ENCODE data around the gene EXOC2.
"Not testable (repeated sequence)": the region's sequence is repeated elsewhere in the genome, so short reads cannot be mapped to it uniquely, and the experiment has no call there.

EXOC2 gene

DNA sequence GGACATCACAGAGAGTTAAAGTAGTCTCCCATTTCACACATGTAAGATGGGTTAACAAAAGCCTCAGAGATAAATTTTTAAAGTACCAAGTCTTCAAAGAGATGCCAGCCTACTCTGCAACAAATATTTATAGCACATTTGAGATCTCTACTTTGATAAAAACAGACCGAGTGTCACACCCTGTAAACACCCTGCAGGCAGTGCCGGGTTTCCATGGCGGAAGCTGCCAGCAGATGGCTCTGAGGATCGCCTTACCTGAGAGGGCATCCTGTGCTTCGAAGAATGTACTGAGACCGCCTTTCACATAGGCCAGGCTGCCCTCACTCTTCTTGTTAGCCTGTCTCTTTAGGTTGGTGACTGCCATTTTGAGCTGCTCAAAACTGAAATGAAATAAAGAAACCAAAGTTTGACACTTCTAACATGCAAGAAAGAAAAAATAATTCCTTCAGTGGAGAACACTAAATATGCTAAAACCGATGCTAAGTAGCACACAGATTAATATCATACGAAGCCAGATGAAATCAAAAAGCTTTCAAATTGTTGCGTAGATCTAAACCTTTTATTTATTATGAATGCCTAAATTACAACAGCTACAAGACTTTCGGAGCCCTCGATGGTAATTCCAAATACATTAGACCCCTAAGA is 75.4 kb downstream of the EXOC2 start:
- DNase-seq (ENCODE audit: insufficient read length) = no peak
- FAIRE-seq = no peak

DNA sequence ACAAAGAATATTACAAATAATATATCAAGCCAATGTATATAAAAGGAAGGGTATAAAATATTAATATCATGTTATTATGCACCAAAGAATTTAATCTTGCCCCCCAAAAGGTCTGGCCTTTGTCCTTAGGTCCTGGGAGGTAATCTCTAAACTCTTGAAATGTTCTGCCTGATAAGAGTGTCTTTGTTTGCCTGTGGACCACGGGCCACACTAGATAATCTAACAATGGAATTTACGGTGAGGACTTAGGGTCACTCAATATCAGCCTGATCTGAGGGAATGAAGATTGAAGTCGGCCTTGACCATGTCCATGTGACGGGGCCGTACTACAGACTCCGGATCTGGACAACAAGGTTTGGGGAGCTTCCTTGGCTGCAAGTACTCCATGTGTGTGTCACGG is 79.0 kb downstream of the EXOC2 start:
- no peak for DNase-seq (ENCODE audit: insufficient read length)
- TF ChIP-seq POLR2AphosphoS5 (IDR thresholded peaks at IDR 0.05; ENCODE audit: low read depth, low read length) (no peak), TAF1 (IDR thresholded peaks at IDR 0.05; ENCODE audit: borderline replicate concordance, low read depth, low read length) (no peak), POLR2A (IDR thresholded peaks at IDR 0.05; ENCODE audit: low read depth, low read length) (no peak)
- FAIRE-seq = no peak

More for the DNA sequence above, 75.4 kb downstream of the EXOC2 start:
- TF ChIP-seq POLR2AphosphoS5 (IDR thresholded peaks at IDR 0.05; ENCODE audit: low read depth, low read length) (no peak), TAF1 (IDR thresholded peaks at IDR 0.05; ENCODE audit: borderline replicate concordance, low read depth, low read length) (no peak), POLR2A (IDR thresholded peaks at IDR 0.05; ENCODE audit: low read depth, low read length) (no peak)

DNA sequence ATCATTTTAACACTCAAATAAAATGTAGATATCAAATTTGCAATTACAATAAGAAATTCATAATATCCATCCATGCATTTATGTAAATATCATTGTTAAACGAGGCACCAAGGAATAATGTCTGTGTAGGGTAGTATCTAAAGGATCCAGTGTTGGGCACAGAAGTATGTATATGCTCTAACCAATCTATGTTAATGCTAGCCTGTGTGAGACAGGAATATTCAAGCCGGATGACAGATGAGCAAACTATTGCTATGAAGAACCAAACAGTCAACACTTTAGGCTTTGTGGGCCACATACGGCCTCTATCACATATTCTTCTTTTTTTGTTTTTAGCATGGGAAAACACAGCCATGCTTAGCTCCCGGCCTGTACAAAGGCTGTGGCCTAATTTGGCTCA is 81.0 kb downstream of the EXOC2 start:
- no peak for FAIRE-seq

DNA sequence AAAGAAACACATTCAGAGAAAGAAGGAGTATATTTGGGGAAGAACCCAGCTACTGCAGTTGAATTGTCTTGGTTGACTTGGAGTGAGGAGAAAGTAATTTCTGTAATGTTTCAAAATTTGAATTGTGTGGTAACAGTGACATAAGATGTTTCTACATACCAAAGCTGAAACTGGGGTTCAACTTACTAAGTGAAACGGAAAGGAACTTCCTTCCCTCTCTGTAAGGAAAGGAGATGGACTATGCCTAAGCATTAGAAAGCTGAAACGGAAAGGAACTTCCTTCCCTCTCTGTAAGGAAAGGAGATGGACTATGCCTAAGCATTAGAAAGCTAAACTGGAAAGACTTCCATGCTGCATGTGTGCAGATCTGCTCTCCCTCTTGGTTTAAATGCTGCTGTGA is 82.1 kb downstream of the EXOC2 start:
- no peak for DNase-seq (ENCODE audit: insufficient read length)

More for the DNA sequence above, 81.0 kb downstream of the EXOC2 start:
- no peak for DNase-seq (ENCODE audit: insufficient read length)
- no peak for TF ChIP-seq POLR2A (IDR thresholded peaks at IDR 0.05; ENCODE audit: low read depth, low read length)

DNA sequence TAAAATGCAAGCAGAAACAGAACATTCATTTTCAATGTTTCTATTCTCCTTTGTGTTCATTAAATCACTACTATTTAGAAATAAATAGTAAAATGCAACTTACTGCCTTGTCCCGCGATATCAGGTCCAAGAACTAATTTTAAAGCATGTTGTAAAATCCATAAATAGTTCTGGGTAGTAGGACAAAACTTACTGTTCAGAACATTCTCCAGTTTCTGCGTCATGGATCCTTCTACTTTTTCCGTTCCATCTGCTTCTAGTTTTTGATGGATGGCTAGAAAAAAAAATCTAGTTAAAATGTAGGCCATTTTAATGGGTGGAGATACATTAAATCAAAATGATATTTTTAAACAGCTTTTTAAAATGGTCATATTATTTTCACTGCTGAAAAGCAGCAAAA is 83.0 kb downstream of the EXOC2 start:
- no peak for DNase-seq (ENCODE audit: insufficient read length)
- TF ChIP-seq TAF1 (IDR thresholded peaks at IDR 0.05; ENCODE audit: borderline replicate concordance, low read depth, low read length) = no peak
- TF ChIP-seq POLR2A (IDR thresholded peaks at IDR 0.05; ENCODE audit: low read depth, low read length) = no peak
- no peak for TF ChIP-seq POLR2AphosphoS5 (IDR thresholded peaks at IDR 0.05; ENCODE audit: low read depth, low read length)
- FAIRE-seq = peak; percentile 40

More for the DNA sequence above, 82.1 kb downstream of the EXOC2 start:
- FAIRE-seq = no peak
- no peak for TF ChIP-seq POLR2AphosphoS5 (IDR thresholded peaks at IDR 0.05; ENCODE audit: low read depth, low read length)
- TF ChIP-seq POLR2A (IDR thresholded peaks at IDR 0.05; ENCODE audit: low read depth, low read length) = no peak
- TF ChIP-seq TAF1 (IDR thresholded peaks at IDR 0.05; ENCODE audit: borderline replicate concordance, low read depth, low read length) = no peak

DNA sequence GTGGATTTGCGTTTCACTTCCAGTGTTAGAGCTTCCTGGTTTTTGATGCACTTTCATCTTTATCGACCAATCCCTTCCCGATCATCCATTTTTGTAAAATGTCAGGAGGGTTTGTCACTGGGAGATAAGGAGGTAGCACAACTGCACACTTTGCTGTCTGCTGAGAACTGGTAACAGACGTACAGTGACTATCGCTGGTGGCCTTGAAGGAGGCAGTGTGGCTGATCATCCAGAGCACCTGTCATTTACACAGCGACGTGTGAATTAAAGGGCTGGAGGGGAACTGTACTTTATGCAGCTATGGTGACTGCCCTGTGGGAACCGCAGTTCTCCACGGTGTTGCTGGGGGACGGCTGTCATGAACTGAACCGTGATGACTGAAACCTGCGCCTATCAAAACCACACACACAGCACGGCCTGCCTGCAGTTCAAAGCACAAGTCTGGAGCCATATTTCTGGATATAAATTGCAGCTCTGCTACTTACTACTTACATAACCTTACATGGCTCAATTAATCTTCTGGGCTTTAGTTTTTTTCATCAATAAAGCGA is 86.0 kb downstream of the EXOC2 start:
- TF ChIP-seq TAF1 (IDR thresholded peaks at IDR 0.05; ENCODE audit: borderline replicate concordance, low read depth, low read length) (no peak), POLR2A (IDR thresholded peaks at IDR 0.05; ENCODE audit: low read depth, low read length) (no peak), POLR2AphosphoS5 (IDR thresholded peaks at IDR 0.05; ENCODE audit: low read depth, low read length) (no peak)
- FAIRE-seq = no peak
- no peak for DNase-seq (ENCODE audit: insufficient read length)

DNA sequence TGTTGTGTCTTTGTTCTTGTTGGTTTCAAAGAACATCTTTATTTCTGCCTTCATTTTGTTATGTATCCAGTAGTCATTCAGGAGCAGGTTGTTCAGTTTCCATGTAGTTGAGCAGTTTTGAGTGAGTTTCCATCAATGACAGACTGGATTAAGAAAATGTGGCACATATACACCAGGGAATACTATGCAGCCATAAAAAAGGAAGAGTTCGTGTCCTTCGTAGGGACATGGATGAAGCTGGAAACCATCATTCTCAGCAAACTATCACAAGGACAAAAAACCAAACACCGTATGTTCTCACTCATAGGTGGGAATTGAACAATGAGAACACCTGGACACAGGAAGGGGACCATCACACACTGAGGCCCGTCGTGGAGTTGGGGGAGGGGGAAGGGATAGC is 87.0 kb downstream of the EXOC2 start:
- FAIRE-seq; DNase-seq (ENCODE audit: insufficient read length): not testable (repeated sequence)

DNA sequence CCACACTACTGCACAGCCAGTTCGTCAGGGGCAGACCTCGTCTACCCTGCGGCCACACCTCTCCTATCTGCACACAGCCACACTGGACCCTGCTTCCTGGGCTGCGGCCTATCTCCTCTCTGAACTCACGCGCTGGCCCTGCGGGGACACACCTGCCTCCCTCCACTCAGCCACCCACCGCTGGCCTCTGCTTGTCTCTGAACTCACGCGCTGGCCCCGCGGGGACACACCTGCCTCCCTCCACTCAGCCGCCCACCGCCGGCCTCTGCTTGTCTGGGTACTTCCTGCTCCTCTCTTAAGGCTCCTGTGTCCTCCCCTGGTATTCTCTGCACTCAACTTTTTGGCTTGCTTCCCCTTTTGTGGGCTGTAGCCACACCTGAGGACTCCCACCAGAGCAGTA is 88.4 kb downstream of the EXOC2 start:
- DNase-seq (ENCODE audit: insufficient read length) = no peak
- no peak for FAIRE-seq
- no peak for TF ChIP-seq TAF1 (IDR thresholded peaks at IDR 0.05; ENCODE audit: borderline replicate concordance, low read depth, low read length)
- no peak for TF ChIP-seq POLR2A (IDR thresholded peaks at IDR 0.05; ENCODE audit: low read depth, low read length)
- no peak for TF ChIP-seq POLR2AphosphoS5 (IDR thresholded peaks at IDR 0.05; ENCODE audit: low read depth, low read length)

DNA sequence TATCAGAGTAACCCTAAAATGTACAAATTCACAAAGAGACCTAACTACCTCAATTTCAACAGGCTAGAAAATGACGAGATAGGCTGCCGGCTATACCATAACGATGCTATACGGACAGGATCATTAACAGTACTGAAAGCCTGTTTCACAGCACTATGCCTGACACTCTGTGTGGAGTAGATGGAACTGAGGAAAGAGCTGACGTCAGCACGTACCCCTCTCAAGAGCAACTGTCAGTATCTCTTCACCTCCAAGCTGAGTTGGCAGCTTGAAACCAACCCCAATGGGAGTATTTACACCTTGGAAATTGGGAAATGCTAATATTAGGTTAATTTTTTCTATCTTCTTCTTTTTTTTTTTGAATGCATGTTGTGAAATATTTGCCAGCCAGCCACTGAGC is 89.7 kb downstream of the EXOC2 start:
- TF ChIP-seq POLR2AphosphoS5 (IDR thresholded peaks at IDR 0.05; ENCODE audit: low read depth, low read length) (no peak), POLR2A (IDR thresholded peaks at IDR 0.05; ENCODE audit: low read depth, low read length) (no peak), TAF1 (IDR thresholded peaks at IDR 0.05; ENCODE audit: borderline replicate concordance, low read depth, low read length) (no peak)
- FAIRE-seq (peak; percentile 24), DNase-seq (ENCODE audit: insufficient read length) (no peak)

DNA sequence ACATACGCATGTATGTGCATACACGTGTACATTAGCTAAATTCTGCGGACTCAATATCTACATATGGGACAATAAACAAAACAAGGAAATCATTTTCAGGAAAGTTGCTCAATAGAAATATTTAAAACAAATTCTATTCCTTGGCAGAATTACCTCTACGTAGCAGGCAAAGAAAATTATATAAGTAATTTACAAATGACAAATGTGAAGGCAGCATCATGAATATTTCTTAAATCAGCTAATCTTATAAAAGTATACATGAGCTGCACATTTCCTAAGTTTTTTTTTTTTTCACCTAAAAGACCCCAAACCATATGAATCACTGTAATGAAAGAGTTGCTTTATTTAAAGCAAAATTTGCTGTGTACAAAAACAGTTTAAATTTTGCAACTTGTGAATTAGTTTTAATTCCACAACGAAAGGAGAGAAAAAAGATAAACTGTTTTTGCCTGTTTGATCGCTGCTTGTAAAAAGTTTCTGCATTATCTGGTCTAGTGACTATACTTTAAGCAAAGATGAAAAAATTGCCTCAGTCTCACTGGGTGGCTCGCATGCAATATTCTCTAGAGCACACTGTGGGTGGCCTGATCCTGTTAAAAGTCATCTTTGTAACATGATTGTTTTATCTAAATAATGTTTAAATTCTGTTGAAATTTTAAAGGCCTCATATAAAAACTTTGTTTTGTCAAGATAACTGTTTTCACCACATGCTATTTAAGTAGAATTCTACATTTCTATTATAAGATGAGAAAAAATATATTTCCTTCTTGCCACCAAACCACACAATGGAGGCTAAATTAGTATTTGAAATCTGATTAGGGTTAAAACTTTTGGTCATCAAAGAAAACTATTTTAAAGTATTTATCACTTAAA is 93.1 kb downstream of the EXOC2 start:
- TF ChIP-seq TAF1 (IDR thresholded peaks at IDR 0.05; ENCODE audit: borderline replicate concordance, low read depth, low read length) = no peak
- TF ChIP-seq POLR2A (IDR thresholded peaks at IDR 0.05; ENCODE audit: low read depth, low read length) = no peak
- no peak for TF ChIP-seq POLR2AphosphoS5 (IDR thresholded peaks at IDR 0.05; ENCODE audit: low read depth, low read length)

DNA sequence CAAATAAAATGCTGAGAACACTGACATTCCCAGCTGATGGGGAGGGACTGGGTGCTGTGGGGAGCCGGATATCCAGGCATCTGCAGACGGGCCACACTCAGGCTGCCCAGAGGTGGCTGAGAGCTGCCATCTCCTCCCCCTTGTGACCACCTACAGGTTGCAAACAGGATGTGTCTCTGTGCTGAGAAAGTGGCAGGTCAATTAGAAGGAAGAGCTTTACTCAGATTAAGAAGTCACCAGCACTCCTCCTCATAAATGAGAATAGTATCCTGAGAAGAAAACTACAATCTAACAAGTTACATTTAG is 99.1 kb downstream of the EXOC2 start:
- TF ChIP-seq TAF1 (IDR thresholded peaks at IDR 0.05; ENCODE audit: borderline replicate concordance, low read depth, low read length) (no peak), POLR2A (IDR thresholded peaks at IDR 0.05; ENCODE audit: low read depth, low read length) (no peak), POLR2AphosphoS5 (IDR thresholded peaks at IDR 0.05; ENCODE audit: low read depth, low read length) (no peak)
- no peak for FAIRE-seq
- DNase-seq (ENCODE audit: insufficient read length) = no peak

More for the DNA sequence above, 93.1 kb downstream of the EXOC2 start:
- FAIRE-seq (no peak), DNase-seq (ENCODE audit: insufficient read length) (no peak)

All from GM12892 (cell line).